ENCODE measurements around the gene TK2. TPM values are rescaled to one million over a fixed set of nuclear protein-coding genes. Genes with fewer than 3 reads are reported as not detected.

Gene TK2
- total RNA-seq, 2 donors from 2014 or later = 7.9 to 11.5 TPM

- no peak overlapping the region for H3K9ac ChIP-seq (ENCODE audit: extremely low read depth, low read length, poor library complexity, severe bottlenecking)
- no peak overlapping the region for H3K27ac ChIP-seq (ENCODE audit: low read depth, low read length)
- no peaks in the 10 kb centered on the region for H3K4me1 ChIP-seq (ENCODE audit: control insufficient read depth, insufficient read depth, low read length)
- TF ChIP-seq CTCF (conservative IDR thresholded peaks at IDR 0.05) = no peak
- H3K27ac Mint-ChIP-seq = peak overlapping the region; percentile 36
- no peaks in the 10 kb centered on the region for H3K4me1 Mint-ChIP-seq
- no peaks in the 10 kb centered on the region for H3K9me3 Mint-ChIP-seq
- no peak for DNase-seq
- no peaks in the 10 kb centered on the region for H3K27me3 Mint-ChIP-seq (ENCODE audit: insufficient read depth)
- H3K36me3 ChIP-seq (ENCODE audit: control insufficient read depth, insufficient read depth, low read length) = no peaks in the 10 kb centered on the region
- H3K9me3 ChIP-seq (ENCODE audit: control insufficient read depth, low read length) = no peaks in the 10 kb centered on the region
- WGBS, 2 experiments (ENCODE audit: insufficient coverage in 1 of 2, insufficient read length in 1 of 2) = 90 to 94% methylated on average over 7 to 8 of the region's 8 CpGs
- no peak overlapping the region for H3K4me3 ChIP-seq (ENCODE audit: low read length)
- H3K36me3 Mint-ChIP-seq (ENCODE audit: low read depth) = no peaks in the 10 kb centered on the region
- H3K27me3 ChIP-seq (ENCODE audit: control insufficient read depth, insufficient read depth, low read length, poor library complexity, severe bottlenecking) = no peaks in the 10 kb centered on the region
- H3K4me3 Mint-ChIP-seq = no peak overlapping the region
These were observed 40.4 kb upstream of the TK2 start for GRCh38 chr16:66590322-66590721.

- Histone ChIP-seq H3K9ac (ENCODE audit: extremely low read depth, low read length, poor library complexity, severe bottlenecking) (no peak overlapping the region), H3K4me3 (ENCODE audit: low read length) (no peak overlapping the region), H3K9me3 (ENCODE audit: control insufficient read depth, low read length) (no peaks in the 10 kb centered on the region), H3K36me3 (ENCODE audit: control insufficient read depth, insufficient read depth, low read length) (no peaks in the 10 kb centered on the region), H3K27me3 (ENCODE audit: control insufficient read depth, insufficient read depth, low read length, poor library complexity, severe bottlenecking) (no peaks in the 10 kb centered on the region), H3K4me1 (ENCODE audit: control insufficient read depth, insufficient read depth, low read length) (no peaks in the 10 kb centered on the region), H3K27ac (ENCODE audit: low read depth, low read length) (no peak overlapping the region)
- no peaks in the 10 kb centered on the region for H3K27me3 Mint-ChIP-seq (ENCODE audit: insufficient read depth)
- no peaks in the 10 kb centered on the region for H3K36me3 Mint-ChIP-seq (ENCODE audit: low read depth)
- H3K4me3 Mint-ChIP-seq = no peak overlapping the region
- no peaks in the 10 kb centered on the region for H3K9me3 Mint-ChIP-seq
- 90 to 95% methylated on average over 2 to 8 of the region's 8 CpGs for WGBS, 2 experiments (ENCODE audit: insufficient coverage in 1 of 2, insufficient read length in 1 of 2)
- no peaks in the 10 kb centered on the region for H3K4me1 Mint-ChIP-seq
- peak; percentile 84 for DNase-seq
- TF ChIP-seq CTCF (conservative IDR thresholded peaks at IDR 0.05) = peak; percentile 81
- H3K27ac Mint-ChIP-seq = no peak overlapping the region
These were observed 39.2 kb upstream of the TK2 start for GRCh38 chr16:66588981-66589713.

DNA sequence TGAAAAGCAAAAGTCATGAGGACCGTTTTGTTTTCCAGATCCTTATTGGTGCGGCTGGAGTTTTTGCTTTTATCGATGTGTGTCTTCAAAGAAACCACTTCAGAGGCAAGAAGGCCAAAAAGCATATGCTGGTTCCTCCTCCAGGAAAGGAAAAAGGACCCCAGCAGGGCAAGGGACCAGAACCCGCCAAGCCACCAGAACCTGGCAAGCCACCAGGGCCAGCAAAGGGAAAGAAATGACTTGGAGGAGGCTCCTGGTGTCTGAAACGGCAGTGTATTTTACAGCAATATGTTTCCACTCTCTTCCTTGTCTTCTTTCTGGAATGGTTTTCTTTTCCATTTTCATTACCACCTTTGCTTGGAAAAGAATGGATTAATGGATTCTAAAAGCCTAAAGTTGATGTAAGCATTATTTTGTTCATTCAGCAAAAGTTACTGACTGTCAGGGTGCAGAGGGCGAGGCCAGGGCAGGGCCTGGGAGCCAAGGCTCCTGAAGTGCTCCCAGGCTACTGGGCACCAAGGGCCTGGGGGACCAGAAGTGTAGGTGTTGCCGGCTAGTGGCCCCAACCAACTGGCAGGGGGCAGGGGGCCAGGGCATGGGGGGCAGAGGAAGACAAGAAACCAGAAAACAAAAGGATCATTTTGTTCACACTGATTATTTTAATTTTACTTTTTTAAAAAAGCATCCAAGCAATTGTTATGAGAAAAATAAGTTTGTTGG, 38.1 kb upstream of the TK2 start:
- Histone ChIP-seq H3K9me3 (ENCODE audit: control insufficient read depth, low read length) (no peaks in the 10 kb centered on the region), H3K27me3 (ENCODE audit: control insufficient read depth, insufficient read depth, low read length, poor library complexity, severe bottlenecking) (no peaks in the 10 kb centered on the region), H3K4me3 (ENCODE audit: low read length) (no peak overlapping the region), H3K36me3 (ENCODE audit: control insufficient read depth, insufficient read depth, low read length) (no peaks in the 10 kb centered on the region), H3K9ac (ENCODE audit: extremely low read depth, low read length, poor library complexity, severe bottlenecking) (no peak overlapping the region), H3K4me1 (ENCODE audit: control insufficient read depth, insufficient read depth, low read length) (no peaks in the 10 kb centered on the region), H3K27ac (ENCODE audit: low read depth, low read length) (no peak overlapping the region)
- H3K27ac Mint-ChIP-seq = no peak overlapping the region
- peak; percentile 32 for DNase-seq
- no peaks in the 10 kb centered on the region for H3K36me3 Mint-ChIP-seq (ENCODE audit: low read depth)
- H3K27me3 Mint-ChIP-seq (ENCODE audit: insufficient read depth) = no peaks in the 10 kb centered on the region
- H3K4me3 Mint-ChIP-seq = no peak overlapping the region
- H3K4me1 Mint-ChIP-seq = no peaks in the 10 kb centered on the region
- 86 to 88% methylated on average over 5 to 7 of the region's 7 CpGs for whole genome bisulfite sequencing, 2 experiments (ENCODE audit: insufficient coverage in 1 of 2, insufficient read length in 1 of 2)
- no peak for TF ChIP-seq CTCF (conservative IDR thresholded peaks at IDR 0.05)
- H3K9me3 Mint-ChIP-seq = no peaks in the 10 kb centered on the region
